Neuronal stem cell (in vitro differentiated cells): ENCODE results near the gene STARD8.

Experiments
- DNase-seq: peaks from one replicate; pipeline ENCODE4 v3.0.0-alpha.2; 2013; ENCODE audit warnings: low spot score
- H2AFZ ChIP-seq: one replicate; pipeline ENCODE4 v1.6.1; 2013; ENCODE audit warnings: mild to moderate bottlenecking, low read length, inconsistent platforms
- H2AK5ac ChIP-seq: 2 replicates; pipeline ENCODE4 v1.6.1; 2013; ENCODE audit warnings: low read depth, mild to moderate bottlenecking, inconsistent platforms, low read length, moderate library complexity, mixed read lengths
- H2BK120ac ChIP-seq: 2 replicates; pipeline ENCODE4 v1.6.1; 2013; ENCODE audit warnings: low read depth, mild to moderate bottlenecking, inconsistent platforms, low read length, moderate library complexity, mixed read lengths
- H2BK12ac ChIP-seq: one replicate; pipeline ENCODE4 v1.6.1; 2013; ENCODE audit warnings: low read length, inconsistent platforms
- H2BK15ac ChIP-seq: 2 replicates; pipeline ENCODE4 v1.6.1; 2013; ENCODE audit warnings: mild to moderate bottlenecking, low read length, inconsistent platforms, mixed read lengths
- H2BK5ac ChIP-seq: one replicate; pipeline ENCODE4 v1.6.1; 2013; ENCODE audit warnings: inconsistent platforms, mild to moderate bottlenecking, low read length, moderate library complexity
- H3K14ac ChIP-seq: one replicate; pipeline ENCODE4 v1.6.1; 2013; ENCODE audit warnings: low read length, inconsistent platforms
- H3K18ac ChIP-seq: 2 replicates; pipeline ENCODE4 v1.6.1; 2013; ENCODE audit warnings: low read length, inconsistent platforms
- H3K23ac ChIP-seq: 2 replicates; pipeline ENCODE4 v1.6.1; 2013; ENCODE audit warnings: low read depth, mild to moderate bottlenecking, mixed read lengths, low read length, inconsistent platforms; ENCODE audit not compliant: poor library complexity
- H3K27ac ChIP-seq: replicated peaks from 3 replicates; pipeline ENCODE4 v1.5.1; 2013; ENCODE audit warnings: low read length, inconsistent platforms
- H3K27me3 ChIP-seq, 3 experiments: 2 replicates each; pipeline ENCODE4 v1.6.1; 2013; ENCODE audit warnings: low read length in 3 of 3, mild to moderate bottlenecking in 2 of 3, inconsistent platforms in 1 of 3, low read depth in 1 of 3, mixed read lengths in 1 of 3, moderate library complexity in 1 of 3; ENCODE audit not compliant: control insufficient read depth in 3 of 3, insufficient read depth in 3 of 3
- H3K36me3 ChIP-seq, 2 donors: replicated peaks in 1 of 2; 2 replicates each; pipeline ENCODE4 v1.6.1; 2013; ENCODE audit warnings: low read length in 2 of 2; ENCODE audit not compliant: control insufficient read depth in 2 of 2, insufficient read depth in 2 of 2
- H3K4ac ChIP-seq: 2 replicates; pipeline ENCODE4 v1.6.1; 2013; ENCODE audit warnings: inconsistent platforms, mild to moderate bottlenecking, low read length, moderate library complexity
- H3K4me1 ChIP-seq, 2 donors: 1 replicate in 1 of 2; 2 replicates in 1 of 2; pipeline ENCODE4 v1.6.1; 2013; ENCODE audit warnings: low read length in 2 of 2, low read depth in 1 of 2; ENCODE audit not compliant: control insufficient read depth in 2 of 2, insufficient read depth in 1 of 2
- H3K4me2 ChIP-seq: one replicate; pipeline ENCODE4 v1.6.1; 2013; ENCODE audit warnings: mild to moderate bottlenecking, low read length, inconsistent platforms; ENCODE audit not compliant: insufficient read depth, poor library complexity, severe bottlenecking
- H3K4me3 ChIP-seq, 2 donors: 2 replicates each; pipeline ENCODE4 v1.5.1; 2013; ENCODE audit warnings: low read length in 2 of 2, mild to moderate bottlenecking in 2 of 2, inconsistent platforms in 1 of 2, moderate library complexity in 1 of 2
- H3K79me1 ChIP-seq: one replicate; pipeline ENCODE4 v1.6.1; 2013; ENCODE audit warnings: low read depth, mild to moderate bottlenecking, inconsistent platforms, low read length, moderate library complexity
- H3K9ac ChIP-seq: one replicate; pipeline ENCODE4 v1.6.1; 2013; ENCODE audit warnings: mild to moderate bottlenecking, low read depth, low read length, inconsistent platforms; ENCODE audit not compliant: poor library complexity
- H3K9me3 ChIP-seq, 2 donors: replicated peaks in 1 of 2; 2 replicates each; pipeline versions ENCODE3 to v1.6.1; 2013; ENCODE audit warnings: low read length in 2 of 2, mild to moderate bottlenecking in 2 of 2, inconsistent platforms in 1 of 2, low read depth in 1 of 2, mixed read lengths in 1 of 2, moderate library complexity in 1 of 2; ENCODE audit not compliant: control insufficient read depth in 2 of 2, insufficient read depth in 1 of 2
- H4K8ac ChIP-seq: one replicate; pipeline ENCODE4 v1.6.1; 2013; ENCODE audit warnings: low read depth, mild to moderate bottlenecking, inconsistent platforms, low read length, moderate library complexity
- H4K91ac ChIP-seq: one replicate; pipeline ENCODE4 v1.6.1; 2013; ENCODE audit warnings: low read length, low read depth, mild to moderate bottlenecking, inconsistent platforms; ENCODE audit not compliant: poor library complexity
- WGBS, 2 donors: extraction: QIAGEN DNeasy Blood & Tissue Kit; methylation state at CpG; one replicate each; pipeline ENCODE4 v1.1.7; 2013; ENCODE audit warnings: missing lambda C conversion rate in 2 of 2, mixed read lengths in 1 of 2; ENCODE audit not compliant: insufficient read length in 2 of 2, insufficient replicate concordance in 1 of 2; ENCODE audit errors: extremely low coverage in 2 of 2; 5-methylcytosine and 5-hydroxymethylcytosine counted together

The STARD8 gene

DNA sequence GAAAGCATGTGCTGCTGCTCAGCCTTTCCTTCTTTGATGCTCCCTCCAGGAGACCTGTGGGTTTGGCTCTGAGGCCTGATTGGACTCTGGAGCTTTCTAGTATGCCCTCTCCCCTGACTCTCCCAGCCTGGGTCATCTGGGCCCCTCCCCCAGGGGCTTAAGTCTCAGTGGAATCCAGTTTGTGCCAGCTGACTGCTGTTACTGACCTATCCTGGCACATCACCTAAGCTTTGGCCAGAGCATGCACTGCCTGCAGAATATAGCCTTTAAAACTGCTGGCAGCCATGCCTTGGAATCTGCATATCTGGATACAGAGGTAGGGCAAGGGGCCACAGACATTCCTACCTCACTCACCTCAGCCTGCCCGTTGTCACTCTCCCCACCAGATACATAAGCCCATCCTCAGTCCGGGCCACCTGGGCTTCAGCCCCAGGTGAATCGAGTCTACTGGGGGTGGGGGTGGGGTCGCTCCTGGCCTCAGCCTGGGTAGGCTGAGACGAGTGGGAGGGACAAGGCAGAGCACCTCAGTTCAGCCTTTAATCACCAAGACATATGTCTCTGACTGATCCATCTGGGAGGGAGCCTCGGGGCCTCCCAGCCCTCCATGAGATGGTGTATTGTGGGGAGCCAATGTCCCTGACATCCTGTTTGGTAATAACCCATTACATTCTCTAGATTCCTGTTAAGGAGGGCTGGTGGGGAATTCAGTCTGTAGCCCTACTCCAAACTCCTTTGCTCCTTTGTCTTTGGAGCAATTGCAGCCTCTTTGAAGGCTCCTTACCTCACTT, 61.2 kb downstream of the STARD8 start:
- Histone ChIP-seq H3K9ac (no peak overlapping the region), H2AFZ (no peak overlapping the region), H3K4me1 (peaks cover 0 to 5% of the 10 kb centered on the region in 2 donors), H2BK120ac (no peak overlapping the region), H2BK5ac (no peak overlapping the region), H2AK5ac (no peak overlapping the region), H3K4me3 (no peak overlapping the region), H3K27ac (no peak overlapping the region), H3K27me3 (peaks cover 0 to 17% (median 0%) of the 10 kb centered on the region in 3 experiments), H3K23ac (no peak overlapping the region), H2BK15ac (no peak overlapping the region), H3K14ac (no peak overlapping the region), H4K91ac (no peak overlapping the region), H3K4ac (no peak overlapping the region), H2BK12ac (no peak overlapping the region), H3K9me3 (no peaks in the 10 kb centered on the region), H3K4me2 (no peak overlapping the region), H3K79me1 (no peaks in the 10 kb centered on the region), H3K18ac (no peak overlapping the region), H4K8ac (no peak overlapping the region), H3K36me3 (no peaks in the 10 kb centered on the region)
- no CpG with 5 or more reads among the region's 6 CpGs for WGBS, 2 donors
- DNase-seq, result no peak

DNA sequence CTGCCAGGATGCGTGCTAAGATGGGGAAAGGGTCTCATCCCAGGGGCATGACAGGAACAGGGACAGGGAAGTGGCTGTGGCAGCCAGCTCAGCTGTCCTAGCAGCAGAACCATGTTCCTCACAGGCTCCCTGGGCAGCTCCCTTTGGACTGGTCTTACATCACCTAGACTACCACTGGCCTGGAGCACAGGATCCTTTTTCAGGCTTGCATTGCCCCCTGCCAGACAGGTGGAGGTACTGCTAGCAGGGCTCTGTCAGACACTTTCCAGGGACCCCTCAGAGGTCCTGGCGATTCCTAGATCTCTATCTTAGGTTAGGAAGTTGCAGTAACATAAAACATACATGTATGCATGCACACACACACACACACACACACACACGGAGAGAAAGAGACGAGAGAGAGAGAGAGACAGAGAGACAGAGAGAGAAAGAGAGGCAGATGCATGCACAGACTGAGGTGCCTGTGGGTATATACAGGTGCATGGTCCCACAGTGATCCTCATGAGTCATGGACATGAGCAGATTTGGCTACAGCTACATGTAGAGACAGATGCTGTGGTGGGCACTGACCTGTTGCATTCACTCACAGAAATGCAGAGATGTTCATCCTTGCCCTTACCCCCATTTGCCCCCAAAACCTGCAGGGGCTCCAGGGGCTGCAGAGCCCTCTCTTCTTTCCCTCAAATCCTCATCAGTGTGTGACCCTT, 63.6 kb downstream of the STARD8 start:
- Histone ChIP-seq H2AFZ (no peak overlapping the region), H3K9me3 (no peaks in the 10 kb centered on the region), H4K91ac (no peak overlapping the region), H3K27me3 (peaks cover 0 to 8% (median 0%) of the 10 kb centered on the region in 3 experiments), H3K4me2 (no peak overlapping the region), H2BK12ac (no peak overlapping the region), H2BK15ac (no peak overlapping the region), H3K4ac (no peak overlapping the region), H3K4me3 (no peak overlapping the region), H3K23ac (no peak overlapping the region), H3K36me3 (no peaks in the 10 kb centered on the region), H2AK5ac (no peak overlapping the region), H2BK5ac (no peak overlapping the region), H3K27ac (no peak overlapping the region), H3K79me1 (no peaks in the 10 kb centered on the region), H3K14ac (no peak overlapping the region), H3K18ac (no peak overlapping the region), H2BK120ac (no peak overlapping the region), H3K9ac (no peak overlapping the region), H3K4me1 (peaks cover 0 to 5% of the 10 kb centered on the region in 2 donors), H4K8ac (no peak overlapping the region)
- WGBS, 2 donors, result no CpG with 5 or more reads among the region's 4 CpGs
- no peak for DNase-seq

DNA sequence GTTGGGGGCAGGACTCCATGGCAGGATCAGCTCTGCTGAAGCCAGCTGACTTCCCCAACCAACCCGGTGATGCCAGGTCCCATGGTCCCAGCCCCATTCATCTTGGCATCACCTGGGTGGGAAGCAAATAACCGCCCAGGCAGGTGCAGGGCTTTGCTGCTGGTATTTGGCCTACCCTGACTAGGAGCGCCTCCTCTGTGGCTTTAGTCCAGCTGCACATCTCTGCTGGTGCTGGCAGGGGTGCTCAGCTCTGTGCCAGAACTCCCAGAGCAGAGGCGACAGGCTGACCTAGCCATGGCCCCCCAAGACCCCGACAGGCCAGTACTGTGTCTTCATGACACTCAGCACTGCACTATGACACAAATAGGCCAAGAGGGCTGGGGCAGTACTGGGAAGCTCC, 64.4 kb downstream of the STARD8 start:
- no peak overlapping the region for H3K23ac ChIP-seq
- no peak for DNase-seq
- no peak overlapping the region for H3K4me3 ChIP-seq
- no peak overlapping the region for H3K9ac ChIP-seq
- H3K27ac ChIP-seq, result no peak overlapping the region
- no peak overlapping the region for H2BK12ac ChIP-seq
- no peak overlapping the region for H2BK5ac ChIP-seq
- no peak overlapping the region for H2BK15ac ChIP-seq
- no peak overlapping the region for H3K14ac ChIP-seq
- H2BK120ac ChIP-seq, result no peak overlapping the region
- no peak overlapping the region for H3K4ac ChIP-seq
- peaks cover 0 to 5% of the 10 kb centered on the region in 2 donors for H3K4me1 ChIP-seq
- H2AK5ac ChIP-seq, result no peak overlapping the region
- H3K9me3 ChIP-seq, result no peaks in the 10 kb centered on the region
- no peak overlapping the region for H3K4me2 ChIP-seq
- no peaks in the 10 kb centered on the region for H3K36me3 ChIP-seq
- no peak overlapping the region for H4K8ac ChIP-seq
- no peak overlapping the region for H4K91ac ChIP-seq
- H3K18ac ChIP-seq, result no peak overlapping the region
- H3K79me1 ChIP-seq, result no peaks in the 10 kb centered on the region
- peaks cover 0 to 8% (median 0%) of the 10 kb centered on the region in 3 experiments for H3K27me3 ChIP-seq
- no CpG with 5 or more reads among the region's 5 CpGs for WGBS, 2 donors
- H2AFZ ChIP-seq, result no peak overlapping the region

DNA sequence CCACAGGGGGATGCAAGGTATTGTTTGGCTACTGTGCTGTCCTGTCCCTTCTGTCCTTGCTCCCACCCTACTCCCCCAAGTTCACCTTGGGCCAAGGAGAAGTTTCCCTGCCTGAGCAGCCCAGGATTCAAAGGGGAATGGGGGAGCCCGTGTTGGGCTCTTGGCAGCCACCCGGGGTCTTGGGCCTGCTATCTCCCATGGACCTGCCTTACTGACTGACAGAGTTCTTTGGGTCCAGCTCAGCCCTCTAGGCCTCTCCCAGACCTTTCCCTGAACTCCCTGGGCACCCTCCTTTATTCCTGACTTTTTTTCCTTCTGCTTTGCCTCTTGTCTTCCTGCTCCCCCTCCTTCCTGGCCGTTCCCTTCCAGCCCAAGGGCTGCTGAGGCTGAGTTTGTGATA, 67.4 kb downstream of the STARD8 start:
- H3K27ac ChIP-seq, result no peak overlapping the region
- no peak overlapping the region for H4K91ac ChIP-seq
- H3K4me1 ChIP-seq, result no peaks in the 10 kb centered on the region
- no peak overlapping the region for H2BK5ac ChIP-seq
- H3K4ac ChIP-seq, result no peak overlapping the region
- no CpG with 5 or more reads among the region's 3 CpGs for WGBS, 2 donors
- no peak overlapping the region for H2AFZ ChIP-seq
- no peaks in the 10 kb centered on the region for H3K79me1 ChIP-seq
- no peak overlapping the region for H3K14ac ChIP-seq
- no peak overlapping the region for H3K18ac ChIP-seq
- no peak overlapping the region for H3K4me3 ChIP-seq
- H3K4me2 ChIP-seq, result no peak overlapping the region
- no peak overlapping the region for H2BK12ac ChIP-seq
- H3K27me3 ChIP-seq, result no peaks in the 10 kb centered on the region
- no peak overlapping the region for H3K9ac ChIP-seq
- no peaks in the 10 kb centered on the region for H3K36me3 ChIP-seq
- H3K9me3 ChIP-seq, result no peaks in the 10 kb centered on the region
- no peak overlapping the region for H3K23ac ChIP-seq
- no peak overlapping the region for H4K8ac ChIP-seq
- no peak for DNase-seq
- no peak overlapping the region for H2BK120ac ChIP-seq
- H2AK5ac ChIP-seq, result no peak overlapping the region
- H2BK15ac ChIP-seq, result no peak overlapping the region
